T-helper 9 cell (primary cell): ENCODE measurements around the gene PDF.
"Not testable (repeated sequence)": the region's sequence is repeated elsewhere in the genome, so short reads cannot be mapped to it uniquely, and the experiment has no call there.

Source experiments
- DNase-seq: peaks from one replicate; pipeline ENCODE4 v3.0.0-alpha.2; 2020
- total RNA-seq, 2 donors: gene quantifications; one replicate each; lab custom pipeline; 2026; lab: John Stamatoyannopoulos, UW

PDF gene, protein sequence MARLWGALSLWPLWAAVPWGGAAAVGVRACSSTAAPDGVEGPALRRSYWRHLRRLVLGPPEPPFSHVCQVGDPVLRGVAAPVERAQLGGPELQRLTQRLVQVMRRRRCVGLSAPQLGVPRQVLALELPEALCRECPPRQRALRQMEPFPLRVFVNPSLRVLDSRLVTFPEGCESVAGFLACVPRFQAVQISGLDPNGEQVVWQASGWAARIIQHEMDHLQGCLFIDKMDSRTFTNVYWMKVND
- 0.72 to 1.1 reads per million in 2 donors for total RNA-seq

DNA sequence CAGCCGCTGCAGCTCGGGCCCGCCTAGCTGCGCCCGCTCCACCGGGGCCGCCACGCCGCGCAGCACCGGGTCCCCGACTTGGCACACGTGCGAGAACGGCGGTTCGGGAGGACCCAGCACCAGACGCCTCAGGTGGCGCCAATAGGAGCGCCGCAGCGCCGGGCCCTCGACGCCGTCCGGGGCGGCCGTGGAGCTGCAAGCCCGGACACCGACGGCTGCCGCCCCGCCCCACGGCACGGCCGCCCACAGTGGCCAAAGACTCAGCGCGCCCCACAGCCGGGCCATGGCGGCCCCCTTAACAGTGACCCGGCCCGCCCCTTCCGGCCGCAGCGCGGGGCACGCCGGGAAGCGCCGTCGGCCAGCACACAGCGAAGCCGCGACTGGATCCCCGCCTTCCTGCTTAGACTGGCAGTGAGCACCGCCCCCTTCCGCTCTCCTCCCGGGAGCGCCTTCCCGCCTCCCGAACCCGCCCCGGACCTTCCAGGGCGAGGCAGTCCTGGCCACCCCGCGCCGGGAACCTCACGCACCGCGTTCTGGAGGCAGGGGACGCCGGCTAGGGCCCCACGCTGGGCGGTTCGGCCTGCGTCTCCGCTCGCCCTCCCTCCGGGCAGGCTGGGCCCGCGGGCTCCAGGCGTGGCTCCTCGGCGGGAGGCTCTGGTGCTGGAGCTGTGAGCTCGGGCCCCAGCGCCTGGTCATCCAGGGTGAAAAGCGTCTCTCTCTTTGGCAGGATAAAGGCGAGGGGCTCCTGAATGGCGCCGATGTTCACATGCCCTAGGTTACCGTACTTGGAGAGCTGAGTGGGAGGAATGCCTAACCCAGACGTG lies at the start of gene PDF:
Gene PDF (minus strand): TSS at position 303 of the 824 bp plus-strand sequence. CDS start 18 bp downstream, at position 285.
- DNase-seq, result peak; percentile 76

DNA sequence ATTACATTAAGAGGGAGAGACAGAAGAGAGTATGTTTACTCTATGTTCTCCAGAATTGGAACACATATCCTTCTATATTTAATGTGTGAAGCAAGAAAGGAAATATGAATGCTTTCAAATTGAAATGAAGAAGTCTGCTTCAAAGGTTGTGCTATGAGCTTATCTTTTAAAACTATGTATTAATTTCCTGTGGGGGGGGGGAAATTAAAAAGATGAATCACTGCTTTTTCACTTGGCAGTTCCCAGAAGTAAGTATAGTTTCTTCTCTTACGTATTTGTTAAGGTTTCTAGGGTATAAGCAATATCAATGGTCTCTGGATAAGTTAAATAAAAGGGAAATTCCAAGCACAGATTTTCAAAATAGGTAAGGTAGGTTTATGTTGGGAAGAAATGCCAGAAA lies 48.4 kb upstream of the PDF start:
- DNase-seq, result no peak

DNA sequence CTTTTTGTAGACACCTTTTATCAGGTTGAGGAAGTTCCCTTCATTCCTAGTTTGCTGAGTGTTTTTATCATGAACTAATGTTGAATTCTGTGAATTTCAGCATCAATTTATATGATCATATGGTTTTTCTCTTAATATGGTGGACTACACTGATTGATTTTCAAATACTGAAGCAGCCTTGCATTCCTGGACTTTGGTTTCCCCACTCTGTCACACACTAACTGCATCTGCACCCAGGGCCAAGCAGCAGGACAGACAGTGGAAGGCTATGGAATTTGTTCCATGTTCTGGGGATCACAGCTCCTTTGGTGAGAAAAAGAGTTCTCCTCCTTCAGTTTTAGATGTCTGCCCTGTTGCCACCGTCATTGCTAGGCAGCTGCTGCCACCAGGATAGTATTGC lies 47.6 kb upstream of the PDF start:
- no peak for DNase-seq

DNA sequence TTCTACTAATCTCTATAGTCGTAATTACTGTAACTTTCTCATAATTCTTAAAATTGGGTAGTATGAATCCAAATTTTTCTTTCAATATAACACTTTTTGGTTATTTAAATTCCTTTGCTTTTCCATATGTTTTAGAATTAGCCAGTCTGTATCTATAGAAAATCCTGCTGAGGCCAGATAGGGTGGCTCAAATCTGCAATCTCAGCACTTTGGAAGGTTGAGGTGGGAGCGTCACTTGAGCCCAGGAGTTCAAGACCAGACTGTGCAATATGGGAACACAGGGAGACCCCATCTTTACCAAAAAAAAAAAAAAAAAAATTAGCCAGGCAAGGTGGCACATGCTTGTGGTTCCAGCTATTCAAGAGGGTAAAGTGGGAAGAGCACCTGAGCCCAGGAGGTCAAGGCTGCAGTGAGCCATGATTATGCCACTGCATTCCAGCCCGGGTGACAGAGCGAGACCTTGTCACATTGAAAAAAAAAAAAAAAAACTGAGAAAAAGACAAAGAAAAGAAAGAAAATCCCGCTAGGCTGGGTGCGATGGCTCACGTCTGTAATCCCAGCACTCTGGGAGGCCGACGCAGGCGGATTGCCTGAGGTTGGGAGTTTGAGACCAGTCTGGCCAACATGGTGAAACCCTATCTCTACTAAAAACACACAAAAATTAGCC lies 46.1 kb upstream of the PDF start:
- no peak for DNase-seq

DNA sequence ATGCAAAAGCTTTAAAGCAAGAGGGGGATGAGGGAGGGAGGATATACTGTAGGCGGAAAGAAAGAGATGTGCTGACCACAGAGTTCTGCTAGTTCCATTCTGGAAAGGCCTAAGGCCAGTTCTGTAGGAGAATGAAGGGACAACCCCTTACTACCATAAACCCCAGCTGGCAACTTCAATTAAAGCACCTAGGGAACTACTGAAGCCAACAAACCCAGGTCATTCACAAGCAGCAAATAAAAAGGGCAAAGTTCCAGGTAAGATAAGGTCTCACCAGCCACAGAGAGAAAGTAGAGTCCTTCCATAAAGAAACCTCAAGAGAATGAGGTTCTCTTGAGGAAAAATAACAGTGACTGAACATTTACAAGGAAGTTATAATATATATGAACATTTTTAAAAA lies 42.6 kb upstream of the PDF start:
- no peak for DNase-seq

DNA sequence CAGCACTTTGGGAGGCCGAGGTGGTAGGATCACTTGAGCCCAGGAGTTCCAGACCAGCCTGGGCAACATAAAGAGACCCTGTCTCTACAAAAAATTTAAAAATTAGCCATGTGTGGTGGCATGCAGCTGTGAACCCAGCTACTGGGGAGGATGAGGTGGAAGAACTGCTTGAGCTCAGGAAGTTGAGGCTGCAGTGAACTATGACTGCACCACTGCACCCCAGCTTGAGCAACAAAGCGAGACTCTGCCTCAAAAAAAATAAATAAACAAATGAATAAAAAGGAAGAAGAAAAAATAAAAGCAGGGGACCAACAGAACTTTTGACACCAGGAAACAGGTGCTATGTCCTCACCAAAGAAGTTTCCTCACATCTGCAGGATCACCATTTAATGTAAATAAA lies 41.2 kb upstream of the PDF start:
- DNase-seq, result no peak

DNA sequence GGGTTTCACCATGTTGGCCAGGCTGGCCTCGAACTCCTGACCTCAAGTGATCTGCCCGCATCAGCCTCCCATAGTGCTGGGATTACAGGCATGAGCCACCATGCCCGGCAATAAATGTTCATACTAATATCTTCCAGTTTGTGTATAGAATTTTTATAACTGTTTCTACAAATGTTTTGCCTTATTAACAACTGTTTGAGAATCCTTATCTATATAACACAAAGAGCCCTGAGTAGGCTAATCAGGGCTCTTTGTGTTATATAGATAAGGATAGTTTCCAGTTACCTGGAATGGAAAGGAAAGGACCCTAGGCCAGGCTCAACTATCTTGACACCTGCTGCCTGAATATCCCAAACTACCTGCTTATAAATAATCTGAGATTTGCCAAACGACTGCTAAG lies 38.5 kb upstream of the PDF start:
- no peak for DNase-seq

DNA sequence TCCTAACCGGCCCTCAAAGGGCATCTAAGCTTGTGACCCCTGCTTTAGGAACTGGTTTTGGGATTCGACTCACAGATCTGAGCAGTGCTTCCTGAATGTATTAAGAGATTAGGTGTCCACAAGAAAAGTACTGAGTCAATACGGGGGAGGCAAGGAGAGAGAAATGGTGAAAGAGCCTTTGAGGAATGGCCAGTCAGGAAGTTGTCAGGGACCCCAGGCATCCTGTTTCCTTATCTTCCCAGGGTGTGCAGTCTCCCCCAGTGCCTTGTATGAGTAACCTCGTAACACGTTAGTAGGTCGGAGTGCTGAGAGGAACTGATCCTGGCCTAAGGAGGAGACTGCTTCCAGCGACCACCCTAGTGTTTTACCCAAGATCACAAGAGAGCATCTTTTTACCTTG lies 37.6 kb upstream of the PDF start:
- DNase-seq, result no peak

DNA sequence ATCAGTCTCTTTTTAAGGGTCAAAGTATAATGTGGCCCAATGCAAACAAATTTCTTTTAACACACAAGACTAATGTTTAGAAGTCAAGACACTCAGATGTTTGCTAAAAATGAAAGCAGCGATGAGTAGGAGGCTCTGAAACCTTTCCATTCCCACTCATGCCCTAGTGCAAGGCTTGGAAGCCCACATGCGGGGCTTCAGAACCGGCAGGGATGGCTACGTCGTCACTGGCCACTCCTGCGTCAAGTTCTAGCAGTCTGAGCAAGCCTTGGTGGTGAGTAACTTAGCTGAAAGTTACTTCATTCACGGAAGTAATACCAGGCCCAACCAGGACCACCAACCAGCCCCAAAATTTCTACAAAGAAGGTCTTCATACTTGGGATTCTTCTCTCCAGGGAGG lies 36.0 kb upstream of the PDF start:
- DNase-seq, result no peak

DNA sequence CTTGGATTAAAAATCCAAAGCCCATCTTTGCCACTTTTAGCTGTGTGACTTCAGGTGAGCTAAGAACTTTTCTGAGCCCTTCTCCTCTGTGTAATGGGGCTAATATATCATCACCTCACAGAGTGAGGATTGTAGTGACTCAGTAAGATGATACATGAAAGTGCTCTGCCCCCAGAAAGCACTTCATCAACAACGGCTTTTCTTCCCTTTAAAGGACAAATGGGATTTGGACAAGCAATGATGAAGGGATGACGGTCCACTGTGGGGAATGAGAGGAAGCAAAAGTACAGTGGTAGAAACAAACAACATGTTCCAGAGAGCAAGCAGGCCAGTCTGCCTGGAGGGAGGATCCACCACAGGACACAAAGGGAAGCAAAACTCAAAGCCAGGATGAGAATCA lies 35.5 kb upstream of the PDF start:
- DNase-seq, result no peak

DNA sequence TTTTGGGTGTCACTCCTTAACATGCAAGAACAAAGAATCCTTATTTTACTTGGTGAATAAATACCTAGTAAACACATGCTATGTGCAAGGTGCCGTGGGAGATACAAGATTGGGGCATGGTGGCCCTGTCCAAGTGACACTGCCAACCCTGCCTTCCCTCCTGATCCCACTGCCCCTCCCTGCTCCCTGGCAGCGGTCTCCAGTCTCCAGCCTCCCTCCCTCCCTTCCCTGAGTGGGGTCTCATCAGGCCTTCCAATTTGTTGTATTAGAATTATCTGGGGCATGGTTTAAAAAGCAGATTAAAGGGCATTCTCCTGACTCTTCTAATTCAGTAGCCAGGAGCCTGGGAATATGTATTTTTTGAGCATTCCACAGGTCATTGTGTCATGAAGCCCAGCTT lies 33.7 kb upstream of the PDF start:
- no peak for DNase-seq

DNA sequence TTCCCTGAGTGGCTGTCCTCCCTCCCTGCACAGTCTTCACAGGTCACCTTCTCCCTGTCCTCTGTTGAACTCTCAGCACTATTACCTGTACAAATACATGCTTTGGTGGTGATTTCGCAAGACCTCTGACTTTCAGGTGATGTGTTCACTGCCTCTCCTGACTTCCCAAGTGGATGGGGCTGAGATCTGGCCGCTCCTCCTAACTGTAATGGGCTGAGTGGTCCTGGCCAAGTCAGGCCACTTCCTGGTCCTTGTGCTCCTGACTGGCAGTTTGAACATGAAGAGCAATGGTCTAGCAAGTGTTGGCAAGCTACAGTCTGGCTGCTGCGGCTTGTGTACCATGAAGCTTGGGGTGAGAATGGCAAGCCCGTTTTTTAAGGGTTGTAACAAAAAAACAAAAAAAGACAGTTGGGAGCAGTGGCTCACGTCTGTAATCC lies 32.9 kb upstream of the PDF start:
- no peak for DNase-seq

DNA sequence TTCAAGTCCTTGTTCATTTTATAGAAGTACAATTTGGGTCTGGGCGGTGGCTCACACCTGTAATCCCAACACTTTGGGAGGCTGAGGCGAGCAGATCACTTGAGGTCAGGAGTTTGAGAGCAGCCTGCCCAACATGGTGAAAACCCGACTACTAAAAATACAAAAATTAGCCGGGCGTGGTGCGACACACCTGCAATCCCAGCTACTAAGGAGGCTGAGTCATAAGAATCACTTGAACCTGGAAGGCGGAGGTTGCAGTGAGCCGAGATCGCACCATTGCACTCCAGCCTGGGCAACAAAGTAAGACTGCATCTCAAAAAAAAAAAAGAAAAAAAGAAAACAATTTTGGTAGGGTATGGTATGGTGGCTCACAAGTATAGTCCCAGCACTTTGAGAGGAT lies 29.7 kb upstream of the PDF start:
- not testable (repeated sequence) for DNase-seq

DNA sequence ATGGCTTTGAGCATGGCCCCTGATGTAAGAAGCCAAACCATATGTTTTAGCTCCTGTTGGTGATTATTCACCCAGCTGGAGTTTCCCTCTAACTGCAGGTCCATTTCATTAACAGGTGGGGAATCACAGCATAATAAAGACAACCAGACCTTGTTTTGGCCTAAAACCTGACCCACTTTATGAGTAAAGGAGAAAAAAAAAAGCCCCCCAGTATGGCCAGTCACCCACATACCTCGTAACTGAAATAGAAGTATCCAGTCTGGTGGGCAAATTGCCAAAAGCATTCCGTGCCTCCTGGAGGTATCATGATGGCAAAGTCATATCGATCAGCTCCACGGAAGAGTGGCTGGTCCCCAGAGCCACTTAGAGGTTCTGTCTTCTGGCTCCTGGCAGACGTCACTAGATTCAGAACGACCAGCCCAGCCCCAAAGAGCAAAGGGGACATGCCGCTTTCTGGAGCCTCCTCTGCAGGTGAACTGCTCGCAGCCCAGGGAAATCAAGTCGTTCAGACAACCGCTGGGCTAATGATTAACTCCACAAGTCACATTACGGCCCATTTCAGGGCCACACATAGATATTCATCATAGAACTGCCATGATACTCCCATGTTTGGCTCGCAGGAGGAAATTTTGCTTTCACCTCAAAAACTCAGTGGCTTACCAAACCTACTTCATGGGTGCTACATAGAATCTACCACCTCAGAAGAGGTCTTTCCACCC lies 21.1 kb upstream of the PDF start, which contains the start of gene TMED6:
Gene TMED6 (minus strand): TSS at position 478 of the 719 bp plus-strand sequence. CDS start 33 bp downstream, at position 445.
- DNase-seq, result no peak

DNA sequence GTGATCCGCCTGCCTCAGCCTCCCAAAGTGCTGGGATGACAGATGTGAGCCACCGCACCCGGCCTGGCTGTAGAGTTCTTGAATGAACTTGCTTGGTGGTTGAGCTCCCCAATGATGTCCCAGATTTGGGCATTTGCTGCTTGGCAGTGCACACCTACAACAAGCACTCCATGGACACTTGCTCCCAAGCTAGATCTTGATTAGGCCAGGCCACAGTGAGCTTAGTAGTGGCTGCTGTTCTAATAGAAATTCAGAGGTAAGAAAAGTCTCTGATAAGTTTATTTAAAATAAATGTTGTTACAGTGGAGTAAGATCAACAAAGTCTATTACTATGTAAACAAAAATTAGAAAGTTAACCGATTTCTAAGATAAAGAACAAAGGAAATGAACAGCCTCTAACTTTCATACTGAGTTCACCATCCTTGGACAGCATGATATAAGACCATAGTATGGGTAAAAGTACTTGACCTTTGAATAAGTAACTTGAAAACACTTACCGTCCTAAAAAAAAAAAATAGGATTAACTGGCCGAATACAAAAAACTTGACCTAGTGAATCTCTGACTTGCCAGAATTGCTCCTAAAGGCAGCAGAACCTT lies 20.2 kb upstream of the PDF start:
- DNase-seq, result no peak

DNA sequence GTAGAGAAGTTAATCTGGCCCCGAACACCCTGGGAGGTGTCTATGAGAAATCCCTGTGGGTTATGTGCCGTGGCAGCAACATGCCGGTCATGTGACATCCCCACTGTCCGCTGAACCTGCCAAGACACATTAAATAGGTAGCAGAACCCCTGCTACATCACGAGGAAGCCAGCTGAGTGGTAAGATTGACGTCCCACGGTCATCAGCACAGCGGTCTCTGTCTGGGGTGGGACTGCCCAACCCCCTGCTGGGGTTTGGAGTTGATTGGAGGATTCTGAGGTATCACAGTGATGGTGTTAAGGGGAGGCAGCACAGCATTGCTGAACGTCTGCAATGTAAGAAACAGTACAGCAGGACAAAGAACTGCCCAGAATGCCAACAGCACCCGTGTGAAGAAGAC lies 19.1 kb upstream of the PDF start:
- DNase-seq, result no peak

DNA sequence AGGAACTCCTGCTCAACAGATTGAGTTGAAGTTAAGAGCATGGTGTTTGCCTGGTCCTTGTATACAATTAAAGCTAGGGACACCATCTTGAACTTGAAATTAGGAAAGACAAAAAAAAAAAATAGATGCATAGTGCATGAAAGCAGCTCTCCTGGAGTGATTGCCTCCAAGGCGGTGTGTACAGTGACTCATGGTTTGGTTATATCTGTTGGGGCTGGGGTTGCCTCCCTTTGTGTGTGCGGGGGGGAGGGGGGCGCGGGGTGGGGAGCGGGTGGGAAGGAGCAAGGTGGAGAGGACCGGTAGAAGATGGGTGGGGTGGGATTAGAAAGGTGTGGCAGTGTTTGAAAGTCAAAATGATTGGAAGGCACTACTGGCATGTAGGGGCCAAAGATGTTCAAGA lies 17.8 kb upstream of the PDF start:
- DNase-seq, result no peak

DNA sequence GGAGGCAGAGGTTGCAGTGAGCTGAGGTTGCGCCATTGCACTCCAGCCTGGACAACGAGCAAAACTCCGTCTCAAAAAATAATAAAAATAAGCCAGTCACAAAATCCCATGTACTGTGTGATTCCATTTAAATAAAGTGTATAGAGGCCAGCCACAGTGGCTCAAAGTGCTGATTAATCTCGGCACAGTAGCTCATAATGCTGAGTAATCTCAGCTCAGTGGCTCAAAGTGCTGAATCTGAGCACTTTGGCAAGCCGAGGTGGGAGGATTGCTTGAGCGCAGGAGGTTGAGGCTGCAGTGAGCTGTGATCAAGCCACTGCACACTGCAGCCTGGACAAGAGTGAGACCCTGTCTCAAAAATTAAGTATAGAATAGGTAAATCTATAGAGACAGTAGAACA lies 16.3 kb upstream of the PDF start:
- no peak for DNase-seq

DNA sequence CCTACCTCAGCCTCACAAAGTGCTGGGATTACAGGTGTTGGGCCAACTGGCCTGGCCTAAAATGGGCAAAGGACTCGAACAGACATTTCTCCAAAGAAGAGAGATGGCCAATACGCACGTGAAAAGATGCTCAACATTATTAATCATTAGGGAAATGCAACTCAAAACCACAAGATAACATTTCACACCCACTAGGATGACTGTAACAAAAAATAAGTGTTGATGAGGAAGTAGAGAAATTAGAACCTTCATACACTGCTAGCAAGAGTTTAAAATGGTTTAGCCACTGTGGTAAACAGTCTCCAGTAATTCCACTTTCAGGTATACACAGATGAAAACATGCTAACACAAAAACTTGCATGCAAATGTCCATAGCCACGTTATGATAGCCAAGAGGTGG lies 15.5 kb upstream of the PDF start:
- no peak for DNase-seq

DNA sequence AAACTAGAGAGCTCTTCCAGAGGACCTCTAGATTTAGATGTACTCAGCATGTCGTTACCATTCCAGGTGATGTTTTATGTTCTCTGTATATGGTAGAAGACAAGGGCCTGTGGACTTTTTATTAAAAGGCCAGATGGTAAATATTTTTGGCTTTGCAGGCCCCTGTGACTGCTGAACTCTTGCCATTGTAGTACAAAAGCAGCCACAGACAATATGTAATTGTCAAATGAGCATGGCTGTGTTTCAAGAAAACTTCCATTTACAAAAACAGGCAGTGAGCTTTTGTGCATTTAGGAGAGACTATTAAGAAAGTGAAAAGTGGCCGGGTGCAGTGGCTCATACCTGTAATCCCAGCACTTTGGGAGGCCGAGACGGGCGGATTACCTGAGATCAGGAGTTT lies 13.8 kb upstream of the PDF start:
- DNase-seq, result no peak

DNA sequence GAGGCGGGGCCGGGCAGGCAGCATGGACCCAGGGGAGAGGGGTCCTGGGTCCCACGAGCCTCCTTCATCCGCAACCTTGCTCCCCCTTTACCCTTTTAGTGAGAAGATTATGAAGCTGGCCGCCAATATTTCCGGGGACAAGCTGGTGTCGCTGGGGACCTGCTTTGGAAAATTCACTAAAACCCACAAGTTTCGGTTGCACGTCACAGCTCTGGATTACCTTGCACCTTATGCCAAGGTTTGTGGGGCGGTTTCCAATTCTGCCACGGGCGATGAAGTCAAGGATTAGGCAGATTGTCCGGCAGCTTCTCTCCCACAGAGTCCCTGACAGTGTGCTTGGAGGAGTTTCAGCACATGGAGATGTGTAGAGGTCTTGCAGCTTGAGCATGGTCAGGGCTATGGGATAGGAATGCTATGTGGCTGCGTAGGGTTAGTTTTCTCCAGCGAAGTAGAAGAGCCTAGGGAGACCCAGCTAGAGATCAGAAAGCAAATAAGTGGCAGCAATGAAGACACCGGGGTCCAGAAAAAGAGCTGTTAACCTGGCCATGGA lies 9.8 kb upstream of the PDF start:
- no peak for DNase-seq
